HFFc6 (cell line): ENCODE measurements around the gene IKZF2. TPM values are rescaled to one million over a fixed set of nuclear protein-coding genes. Genes with fewer than 3 reads are reported as not detected.
A peak's percentile ranks its signal among the peaks of the same experiment; 100 is the strongest.

ENCODE experiments used
- DNase-seq: peaks from one replicate; pipeline ENCODE4 v3.0.0-alpha.2; 2018
- H3K27ac Mint-ChIP-seq: 2 replicates; pipeline ENCODE4 v1.8.0; 2020; ENCODE audit warnings: mild to moderate bottlenecking, mixed read lengths
- H3K27me3 Mint-ChIP-seq: 2 replicates; pipeline ENCODE4 v1.8.0; 2021; ENCODE audit warnings: mild to moderate bottlenecking, moderate library complexity, mixed read lengths; ENCODE audit not compliant: insufficient read depth
- H3K36me3 Mint-ChIP-seq: 2 replicates; pipeline ENCODE4 v1.8.0; 2021; ENCODE audit warnings: low read depth, mixed read lengths
- H3K4me1 Mint-ChIP-seq: 2 replicates; pipeline ENCODE4 v1.8.0; 2020; ENCODE audit warnings: low read depth, mixed read lengths
- H3K4me3 Mint-ChIP-seq: 2 replicates; pipeline ENCODE4 v1.8.0; 2020; ENCODE audit warnings: mild to moderate bottlenecking, moderate library complexity, mixed read lengths
- H3K9me3 Mint-ChIP-seq: 2 replicates; pipeline ENCODE4 v1.8.0; 2020; ENCODE audit warnings: mild to moderate bottlenecking, mixed read lengths
- total RNA-seq, 6 experiments: library from RNA; stranded (reverse); fragmentation: NEBNext Ultra II Directional; extraction: Animal tissue kit (Norgen Biotek cat#: 25700); gene quantifications; 2 replicates in 1 of 6; 3 replicates in 5 of 6; pipeline ENCODE4 v1.2.3, GENCODE V29; 2021
- TF ChIP-seq, protein P1 (sequence below): fragments of 200-600 bp; sonication (generic); IDR thresholded peaks from 2 replicates; pipeline ENCODE4 v1.5.0; 2021; ENCODE audit warnings: antibody characterized with exemption, mild to moderate bottlenecking

IKZF2 gene
- total RNA-seq, 6 experiments from 2014 or later = 6.5 to 12.3 (median 10.2) TPM

DNA sequence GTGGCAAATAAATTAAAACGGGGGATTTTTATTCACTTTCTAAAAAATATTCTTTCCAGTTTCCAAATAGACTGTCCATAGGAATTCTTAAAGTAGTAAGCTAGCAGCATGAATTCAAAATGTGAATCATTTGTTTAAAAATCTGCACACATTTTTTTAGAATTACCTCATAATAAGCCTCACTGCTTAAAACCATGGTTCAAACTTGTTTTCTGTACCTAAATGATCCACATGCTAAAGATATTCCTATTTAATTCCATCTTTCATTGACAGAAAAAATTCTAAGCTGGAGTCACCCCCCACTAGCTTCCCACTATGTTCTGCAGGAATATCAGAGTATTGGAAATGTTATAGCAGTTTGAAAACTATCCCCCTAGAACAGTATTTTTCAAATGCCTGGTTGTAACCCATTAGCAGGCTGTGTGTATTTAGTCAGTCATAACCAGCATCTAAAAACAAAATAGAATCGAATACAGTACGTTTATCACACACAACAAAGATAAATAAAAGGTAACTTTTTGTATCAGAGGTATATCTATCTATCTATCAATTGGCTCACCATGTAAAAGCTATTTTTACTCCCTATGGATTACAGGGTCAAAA, 11.2 kb upstream of the IKZF2 start:
- Mint-ChIP-seq H3K27me3 (no peaks in the 10 kb centered on the region), H3K36me3 (no peaks in the 10 kb centered on the region), H3K4me1 (peaks cover 33% of the 10 kb centered on the region), H3K27ac (peak overlapping the region; percentile 77), H3K4me3 (peak overlapping the region; percentile 67), H3K9me3 (no peaks in the 10 kb centered on the region)
- TF ChIP-seq, protein P1, sequence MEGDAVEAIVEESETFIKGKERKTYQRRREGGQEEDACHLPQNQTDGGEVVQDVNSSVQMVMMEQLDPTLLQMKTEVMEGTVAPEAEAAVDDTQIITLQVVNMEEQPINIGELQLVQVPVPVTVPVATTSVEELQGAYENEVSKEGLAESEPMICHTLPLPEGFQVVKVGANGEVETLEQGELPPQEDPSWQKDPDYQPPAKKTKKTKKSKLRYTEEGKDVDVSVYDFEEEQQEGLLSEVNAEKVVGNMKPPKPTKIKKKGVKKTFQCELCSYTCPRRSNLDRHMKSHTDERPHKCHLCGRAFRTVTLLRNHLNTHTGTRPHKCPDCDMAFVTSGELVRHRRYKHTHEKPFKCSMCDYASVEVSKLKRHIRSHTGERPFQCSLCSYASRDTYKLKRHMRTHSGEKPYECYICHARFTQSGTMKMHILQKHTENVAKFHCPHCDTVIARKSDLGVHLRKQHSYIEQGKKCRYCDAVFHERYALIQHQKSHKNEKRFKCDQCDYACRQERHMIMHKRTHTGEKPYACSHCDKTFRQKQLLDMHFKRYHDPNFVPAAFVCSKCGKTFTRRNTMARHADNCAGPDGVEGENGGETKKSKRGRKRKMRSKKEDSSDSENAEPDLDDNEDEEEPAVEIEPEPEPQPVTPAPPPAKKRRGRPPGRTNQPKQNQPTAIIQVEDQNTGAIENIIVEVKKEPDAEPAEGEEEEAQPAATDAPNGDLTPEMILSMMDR = no peak
- peak; percentile 56 for DNase-seq

DNA sequence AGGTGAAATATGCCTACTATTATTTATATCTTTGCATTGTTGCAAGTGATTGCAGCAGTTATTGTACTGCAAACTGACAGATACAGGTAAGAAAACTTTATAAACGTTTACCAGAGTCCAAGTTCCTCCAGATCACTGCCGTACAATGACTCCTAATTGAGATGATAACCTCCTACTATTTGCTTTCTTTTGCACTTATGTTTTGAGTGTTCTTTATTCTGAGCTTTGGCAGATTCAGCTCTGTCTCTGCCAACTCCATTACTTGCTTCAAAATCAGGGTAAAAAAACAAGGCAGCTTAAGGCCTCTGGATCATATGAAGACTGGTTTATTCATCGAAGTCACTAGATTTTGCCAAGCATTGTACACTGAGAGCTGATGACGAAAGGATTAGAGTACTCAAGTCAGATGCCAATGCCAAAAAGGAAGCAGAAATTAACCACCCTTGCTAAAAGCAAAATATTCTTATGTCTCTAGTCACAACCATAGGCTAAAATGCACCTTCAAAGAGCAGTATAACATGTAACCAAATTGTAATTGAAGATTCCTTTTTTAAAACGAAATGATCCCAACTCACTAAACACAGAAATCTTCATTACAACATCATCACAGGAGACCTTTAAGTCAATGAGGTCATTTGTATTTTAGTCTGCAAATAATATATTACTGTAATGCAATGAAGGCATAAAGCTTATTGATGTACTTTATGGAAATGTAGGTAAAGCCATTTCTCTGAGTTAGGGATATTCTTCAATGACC, 10.5 kb upstream of the IKZF2 start:
- Mint-ChIP-seq H3K36me3 (no peaks in the 10 kb centered on the region), H3K27ac (peak overlapping the region; percentile 77), H3K4me1 (peaks cover 33% of the 10 kb centered on the region), H3K9me3 (no peaks in the 10 kb centered on the region), H3K27me3 (no peaks in the 10 kb centered on the region), H3K4me3 (peak overlapping the region; percentile 67)
- DNase-seq = peak; percentile 30
- TF ChIP-seq, protein P1 = no peak

DNA sequence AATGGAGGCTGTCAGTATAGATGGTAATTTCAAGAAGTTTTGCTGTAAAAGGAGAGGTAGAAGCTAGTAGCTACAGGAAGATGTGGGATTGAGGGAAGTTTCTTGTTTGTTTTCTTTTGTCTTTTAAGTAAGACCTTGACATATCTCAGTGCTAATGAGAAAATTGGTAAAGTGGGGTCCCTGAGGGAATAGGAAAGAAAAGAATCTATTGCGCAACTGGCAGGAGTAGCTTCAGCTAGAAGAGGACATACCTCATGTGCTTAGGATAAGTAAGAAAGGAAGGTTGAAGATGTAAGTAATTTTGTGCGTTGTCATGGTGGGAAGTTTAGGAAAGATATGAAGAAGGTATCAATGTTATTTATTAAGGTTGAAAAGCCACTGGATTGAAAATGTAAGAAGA, 8.4 kb upstream of the IKZF2 start:
- Mint-ChIP-seq H3K27ac (no peak overlapping the region), H3K27me3 (no peaks in the 10 kb centered on the region), H3K4me1 (peaks cover 33% of the 10 kb centered on the region), H3K9me3 (no peaks in the 10 kb centered on the region), H3K4me3 (no peak overlapping the region), H3K36me3 (no peaks in the 10 kb centered on the region)
- no peak for DNase-seq
- TF ChIP-seq, protein P1 = no peak

DNA sequence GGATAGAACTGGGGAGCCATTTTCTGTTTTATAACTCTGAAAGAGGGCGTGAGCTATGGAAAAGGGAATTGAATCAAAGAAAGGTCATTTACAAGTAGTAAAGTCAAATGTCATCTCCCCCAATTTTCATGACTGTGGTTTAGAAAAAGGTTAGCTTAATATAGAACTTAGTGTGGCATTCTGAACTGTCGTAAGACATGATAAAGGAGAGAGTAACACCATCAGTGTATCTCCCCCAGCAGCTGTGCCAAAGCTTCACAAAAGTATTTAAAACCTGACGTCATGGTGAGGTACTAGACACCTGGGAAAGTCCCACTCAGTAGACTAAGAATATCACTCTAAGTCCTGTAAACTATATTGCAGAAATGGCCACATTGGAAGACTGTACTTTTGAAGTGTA, 5.8 kb upstream of the IKZF2 start:
- Mint-ChIP-seq H3K4me1 (peaks cover 30% of the 10 kb centered on the region), H3K27me3 (no peaks in the 10 kb centered on the region), H3K9me3 (no peaks in the 10 kb centered on the region), H3K27ac (no peak overlapping the region), H3K36me3 (no peaks in the 10 kb centered on the region), H3K4me3 (no peak overlapping the region)
- TF ChIP-seq, protein P1 = no peak
- no peak for DNase-seq

DNA sequence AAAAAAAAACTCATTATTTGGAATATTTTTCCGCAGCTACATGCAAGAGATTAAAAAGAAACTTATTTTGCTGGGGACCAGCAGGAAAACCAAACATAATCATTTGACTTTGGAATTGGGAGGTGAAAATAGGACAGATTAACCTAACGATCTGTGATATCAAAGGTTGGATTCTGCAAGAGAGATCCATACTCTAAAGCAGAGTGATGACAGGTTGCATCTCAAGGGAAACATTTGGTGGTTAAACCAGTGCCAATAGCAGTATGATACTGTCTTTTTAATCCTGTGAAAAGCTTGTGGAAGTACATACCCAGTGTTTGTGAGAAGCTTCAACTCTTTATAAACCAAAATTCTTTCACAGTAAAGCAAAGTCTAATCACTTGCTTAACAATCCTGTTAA, 5.3 kb upstream of the IKZF2 start:
- Mint-ChIP-seq H3K36me3 (no peaks in the 10 kb centered on the region), H3K4me3 (no peak overlapping the region), H3K9me3 (no peaks in the 10 kb centered on the region), H3K27me3 (no peaks in the 10 kb centered on the region), H3K27ac (no peak overlapping the region), H3K4me1 (peaks cover 25% of the 10 kb centered on the region)
- TF ChIP-seq, protein P1 = no peak
- DNase-seq = no peak
